Adrenal gland (tissue), 5 donors: ENCODE results near the gene RBBP4.

Experiments used
- POLR2A ChIP-seq, 2 donors: fragments of 450-650 bp; IDR thresholded peaks; one replicate each; pipeline ENCODE4 v1.6.1; 2017; ENCODE audit warnings: antibody characterized with exemption in 2 of 2, mild to moderate bottlenecking in 2 of 2, moderate library complexity in 1 of 2
- TF ChIP-seq, protein P1 (sequence below), 6 experiments: fragments of 450-650 bp in 4 of 6; fragments of 200-600 bp in 2 of 6; sonication (generic) in 1 of 6; IDR thresholded peaks; 1 replicate in 5 of 6; 2 replicates in 1 of 6; pipeline versions ENCODE4 v1.5.1 to v1.8.0; 2016 to 2021; ENCODE audit warnings: antibody characterized with exemption in 6 of 6, mild to moderate bottlenecking in 2 of 6, moderate library complexity in 1 of 6
- donor health status: DM: no; HTN: no; CAD: no.

DNA sequence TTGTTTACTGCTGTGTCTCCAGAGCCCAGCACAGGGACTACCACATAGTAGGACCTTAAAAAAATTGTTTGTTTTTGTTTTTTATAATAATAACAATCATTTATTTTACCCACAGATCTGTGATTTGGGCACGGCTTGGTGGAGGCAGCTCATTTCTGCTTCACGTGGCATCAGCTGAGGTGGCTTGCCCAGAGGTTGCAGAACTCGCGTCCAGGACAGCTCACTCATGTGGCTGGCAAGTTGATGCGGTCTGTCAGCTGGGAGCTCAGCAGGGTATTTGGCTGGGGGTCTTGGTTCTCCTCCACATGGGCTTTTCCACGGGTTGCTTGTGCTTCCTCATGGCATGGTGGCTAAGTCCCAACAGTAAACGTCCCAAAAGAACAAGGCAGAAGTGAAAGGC lies 54.5 kb downstream of the RBBP4 start:
- TF ChIP-seq, protein P1, sequence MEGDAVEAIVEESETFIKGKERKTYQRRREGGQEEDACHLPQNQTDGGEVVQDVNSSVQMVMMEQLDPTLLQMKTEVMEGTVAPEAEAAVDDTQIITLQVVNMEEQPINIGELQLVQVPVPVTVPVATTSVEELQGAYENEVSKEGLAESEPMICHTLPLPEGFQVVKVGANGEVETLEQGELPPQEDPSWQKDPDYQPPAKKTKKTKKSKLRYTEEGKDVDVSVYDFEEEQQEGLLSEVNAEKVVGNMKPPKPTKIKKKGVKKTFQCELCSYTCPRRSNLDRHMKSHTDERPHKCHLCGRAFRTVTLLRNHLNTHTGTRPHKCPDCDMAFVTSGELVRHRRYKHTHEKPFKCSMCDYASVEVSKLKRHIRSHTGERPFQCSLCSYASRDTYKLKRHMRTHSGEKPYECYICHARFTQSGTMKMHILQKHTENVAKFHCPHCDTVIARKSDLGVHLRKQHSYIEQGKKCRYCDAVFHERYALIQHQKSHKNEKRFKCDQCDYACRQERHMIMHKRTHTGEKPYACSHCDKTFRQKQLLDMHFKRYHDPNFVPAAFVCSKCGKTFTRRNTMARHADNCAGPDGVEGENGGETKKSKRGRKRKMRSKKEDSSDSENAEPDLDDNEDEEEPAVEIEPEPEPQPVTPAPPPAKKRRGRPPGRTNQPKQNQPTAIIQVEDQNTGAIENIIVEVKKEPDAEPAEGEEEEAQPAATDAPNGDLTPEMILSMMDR (IDR thresholded peaks at IDR 0.05) = no peak
- TF ChIP-seq POLR2A (IDR thresholded peaks at IDR 0.05) = no peak
